Measurements from ENCODE around the gene LHPP. TPM values are rescaled to one million over a fixed set of nuclear protein-coding genes. Genes with fewer than 3 reads are reported as not detected.

Gene LHPP
- total RNA-seq, 1 donor from 2014 or later, result 7.6 TPM

DNA sequence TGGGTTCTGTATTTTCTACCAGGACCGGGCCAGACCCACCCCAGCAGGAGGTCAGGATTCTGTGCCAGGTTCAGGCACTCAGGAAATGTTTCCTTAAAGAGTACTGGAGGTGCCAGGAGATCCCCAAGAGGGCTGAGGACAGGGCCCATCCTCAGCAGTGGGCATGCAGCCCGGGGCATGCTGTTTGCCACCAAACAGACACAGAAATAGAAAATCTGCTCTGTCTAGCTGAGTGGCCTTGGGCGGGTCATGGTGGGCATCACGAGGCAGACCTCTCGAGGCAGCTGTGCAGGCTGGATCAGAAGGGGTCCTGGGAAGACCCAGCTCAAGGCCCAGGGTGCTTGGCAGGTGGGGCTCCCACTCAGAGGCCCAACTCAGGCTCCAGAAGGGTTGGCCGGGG lies 177.6 kb downstream of the LHPP start:
- Histone ChIP-seq H3K36me3 (peaks cover 5% of the 10 kb centered on the region), H3K27ac (replicated peaks) (peak overlapping the region; percentile 86), H3K9me3 (replicated peaks) (peaks cover 5% of the 10 kb centered on the region), H3K4me1 (peaks cover 90% of the 10 kb centered on the region), H3K27me3 (ENCODE audit: low read depth) (no peaks in the 10 kb centered on the region), H3K4me3 (no peak overlapping the region)
- intact Hi-C loops (cut with micrococcal nuclease), result no loop called here
- no peak for TF ChIP-seq CTCF (IDR thresholded peaks at IDR 0.05; ENCODE audit: borderline replicate concordance)
- no peak for DNase-seq

DNA sequence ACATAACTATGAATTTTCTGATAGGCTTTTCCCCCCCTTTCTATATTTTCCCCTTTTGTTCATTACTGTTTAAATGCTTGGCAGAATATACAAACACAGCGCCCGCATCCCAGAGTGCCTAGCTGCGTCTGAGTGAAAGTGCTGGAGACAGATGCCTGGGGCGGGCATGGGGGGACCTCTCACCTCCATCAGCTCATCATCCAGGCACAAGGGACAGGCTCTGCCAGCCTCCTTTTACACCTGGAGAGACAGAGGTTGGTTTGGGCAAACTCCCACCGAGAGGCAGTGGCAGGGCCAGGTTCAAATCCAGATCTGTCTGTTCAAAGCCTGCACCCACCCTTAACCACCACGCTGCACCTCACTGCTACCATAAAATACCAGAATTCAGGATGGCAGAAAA lies 178.0 kb downstream of the LHPP start:
- Histone ChIP-seq H3K4me3 (no peak overlapping the region), H3K36me3 (peaks cover under 1% of the 10 kb centered on the region), H3K9me3 (replicated peaks) (peaks cover under 1% of the 10 kb centered on the region), H3K4me1 (peaks cover 95% of the 10 kb centered on the region), H3K27me3 (ENCODE audit: low read depth) (no peaks in the 10 kb centered on the region), H3K27ac (replicated peaks) (peak overlapping the region; percentile 86)
- intact Hi-C loops (cut with micrococcal nuclease), result no loop called here
- DNase-seq, result no peak
- no peak for TF ChIP-seq CTCF (IDR thresholded peaks at IDR 0.05; ENCODE audit: borderline replicate concordance)

GRCh38 chr10:124640056-124640455 lies 178.4 kb downstream of the LHPP start:
- no peak for TF ChIP-seq CTCF (IDR thresholded peaks at IDR 0.05; ENCODE audit: borderline replicate concordance)
- DNase-seq, result no peak
- peaks cover 99% of the 10 kb centered on the region for H3K4me1 ChIP-seq
- no peaks in the 10 kb centered on the region for H3K27me3 ChIP-seq (ENCODE audit: low read depth)
- peak overlapping the region; percentile 86 for H3K27ac ChIP-seq (replicated peaks)
- no peak overlapping the region for H3K4me3 ChIP-seq
- intact Hi-C loops (cut with micrococcal nuclease), result no loop called here
- H3K36me3 ChIP-seq, result no peaks in the 10 kb centered on the region
- no peaks in the 10 kb centered on the region for H3K9me3 ChIP-seq (replicated peaks)

DNA sequence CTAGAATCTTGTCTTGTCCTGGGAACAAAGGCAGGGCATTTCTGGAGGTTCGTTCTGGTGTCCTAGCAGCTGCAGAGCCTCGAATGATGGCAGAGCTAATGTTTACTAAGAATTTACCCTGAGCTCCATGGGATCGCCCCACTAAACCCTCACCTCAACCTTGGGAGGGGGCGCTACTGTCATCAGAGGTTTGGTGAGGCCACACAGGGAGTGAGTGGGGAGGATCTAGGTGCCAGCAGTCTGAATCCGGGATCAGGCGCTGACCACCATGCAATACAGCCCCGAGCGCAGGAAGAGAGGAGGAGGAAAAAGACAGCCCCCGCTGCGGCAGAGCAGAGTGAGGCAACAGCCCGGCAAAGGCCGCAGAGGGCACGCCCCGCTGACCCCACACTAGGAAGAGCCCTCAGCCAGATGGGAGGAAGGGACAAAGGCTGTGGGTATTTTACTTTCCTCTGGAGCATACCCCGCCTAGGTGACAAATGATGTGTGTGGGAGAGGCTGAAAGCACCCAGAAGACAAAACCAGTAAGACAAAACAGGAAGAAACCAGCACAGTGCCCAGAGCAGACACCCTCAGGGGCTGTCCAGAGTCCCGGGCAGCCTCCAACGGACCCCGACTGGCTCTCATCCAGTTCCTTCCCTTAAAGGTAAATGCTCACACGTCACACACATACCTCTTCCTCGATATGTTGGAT lies 179.1 kb downstream of the LHPP start:
- Histone ChIP-seq H3K4me3 (peak overlapping the region; percentile 19), H3K27me3 (ENCODE audit: low read depth) (no peaks in the 10 kb centered on the region), H3K4me1 (peaks cover 100% of the 10 kb centered on the region), H3K36me3 (no peaks in the 10 kb centered on the region), H3K9me3 (replicated peaks) (no peaks in the 10 kb centered on the region), H3K27ac (replicated peaks) (peak overlapping the region; percentile 86)
- no peak for DNase-seq
- intact Hi-C loops (cut with micrococcal nuclease), result no loop called here
- TF ChIP-seq CTCF (IDR thresholded peaks at IDR 0.05; ENCODE audit: borderline replicate concordance), result no peak

DNA sequence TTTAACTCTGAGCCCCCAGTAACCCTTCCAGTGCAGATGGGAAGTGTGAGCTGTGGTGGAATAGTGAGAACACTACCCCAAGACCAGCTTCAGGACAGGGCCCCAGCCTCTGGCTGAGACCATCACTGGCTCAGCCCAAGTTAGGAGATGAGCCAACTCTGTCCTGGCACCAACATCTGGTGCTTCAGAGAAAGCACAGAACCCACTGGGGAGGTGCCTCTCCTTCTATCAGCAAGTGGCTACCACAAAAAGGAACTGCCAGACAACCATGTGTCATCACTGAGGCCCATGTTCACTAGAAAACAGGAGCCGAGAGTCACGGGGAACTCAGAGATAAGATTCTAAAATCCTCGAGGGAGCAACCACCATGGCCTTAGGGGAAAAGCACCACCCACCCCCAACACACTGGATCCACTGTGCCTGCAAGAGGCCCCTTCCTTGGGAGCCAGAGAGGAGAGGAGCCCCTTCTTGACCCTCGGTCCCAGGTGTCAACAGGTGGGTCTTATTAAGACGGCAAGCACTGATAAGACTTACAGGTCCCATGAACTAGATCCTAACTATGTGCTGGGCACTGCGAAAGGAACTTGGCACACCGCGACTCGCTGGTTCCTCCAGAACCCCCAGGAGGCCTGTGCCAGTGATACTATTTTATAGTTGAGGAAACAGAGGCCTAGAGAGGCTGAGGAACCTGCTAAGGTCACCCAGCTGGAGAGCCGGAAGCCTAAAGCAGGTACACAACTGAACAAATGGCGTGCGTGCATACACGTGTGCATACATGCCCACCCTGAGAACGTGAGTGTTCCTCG lies 179.9 kb downstream of the LHPP start:
- peaks cover 100% of the 10 kb centered on the region for H3K4me1 ChIP-seq
- H3K9me3 ChIP-seq (replicated peaks), result no peaks in the 10 kb centered on the region
- intact Hi-C loops (cut with micrococcal nuclease), result no loop called here
- H3K36me3 ChIP-seq, result no peaks in the 10 kb centered on the region
- H3K4me3 ChIP-seq, result peak overlapping the region; percentile 19
- peak; percentile 64 for DNase-seq
- peak overlapping the region; percentile 86 for H3K27ac ChIP-seq (replicated peaks)
- TF ChIP-seq CTCF (IDR thresholded peaks at IDR 0.05; ENCODE audit: borderline replicate concordance), result no peak
- H3K27me3 ChIP-seq (ENCODE audit: low read depth), result no peaks in the 10 kb centered on the region
